ENCODE measurements around the gene UVRAG.
A peak's percentile ranks its signal among the peaks of the same experiment; 100 is the strongest.

The UVRAG gene

GRCh38 chr11:75802021-75802912, 12.7 kb upstream of the UVRAG start:
- Histone ChIP-seq H3K4me3 (no peak overlapping the region), H3K27ac (peak overlapping the region in 15 of 21 experiments; percentile 8 to 60 (median 34))

- Histone ChIP-seq H3K4me3 (no peak overlapping the region), H3K27ac (peak overlapping the region in 8 of 21 experiments; percentile 18 to 42 (median 32))
Measured at GRCh38 chr11:75802913-75803820, 11.8 kb upstream of the UVRAG start.

GRCh38 chr11:75809111-75809510, 5.9 kb upstream of the UVRAG start:
- Histone ChIP-seq H3K27ac (no peak overlapping the region), H3K4me3 (no peak overlapping the region)

GRCh38 chr11:75809991-75810390, 5.0 kb upstream of the UVRAG start:
- Histone ChIP-seq H3K4me3 (no peak overlapping the region), H3K27ac (peak overlapping the region in 1 of 21 experiments; percentile 37)

- Histone ChIP-seq H3K27ac (peak overlapping the region in 2 of 21 experiments; percentile 37 to 45), H3K4me3 (no peak overlapping the region)
Measured at GRCh38 chr11:75810637-75811390, 4.2 kb upstream of the UVRAG start.

- H3K4me3 ChIP-seq: no peak overlapping the region
- H3K27ac ChIP-seq: peak overlapping the region in 1 of 21 experiments; percentile 37
Measured at GRCh38 chr11:75811485-75811884, 3.5 kb upstream of the UVRAG start.

GRCh38 chr11:75812542-75813040, 2.4 kb upstream of the UVRAG start:
- Histone ChIP-seq H3K4me3 (no peak overlapping the region), H3K27ac (peak overlapping the region in 7 of 21 experiments; percentile 6 to 91 (median 26))

- H3K4me3 ChIP-seq: no peak overlapping the region
- peak overlapping the region in 9 of 21 experiments; percentile 6 to 92 (median 26) for H3K27ac ChIP-seq
Measured at GRCh38 chr11:75813124-75813523, 1.9 kb upstream of the UVRAG start.

- H3K27ac ChIP-seq: peak overlapping the region in 17 of 21 experiments; percentile 73 to 97 (median 92)
- peak overlapping the region in 2 of 7 experiments; percentile 92 to 95 for H3K4me3 ChIP-seq
Measured at GRCh38 chr11:75813622-75814039, 1.4 kb upstream of the UVRAG start.

- H3K4me3 ChIP-seq: peak overlapping the region; percentile 58 to 96 (median 92)
- H3K27ac ChIP-seq: peak overlapping the region in 20 of 21 experiments; percentile 57 to 97 (median 92)
Measured at GRCh38 chr11:75814363-75814676, 690 bp upstream of the UVRAG start.

GRCh38 chr11:75815345-75816168, 547 bp downstream of the UVRAG start:
- peak overlapping the region; percentile 58 to 96 (median 92) for H3K4me3 ChIP-seq
- H3K27ac ChIP-seq: peak overlapping the region; percentile 74 to 98 (median 92)

GRCh38 chr11:75816561-75817239, 1.7 kb downstream of the UVRAG start:
- Histone ChIP-seq H3K27ac (peak overlapping the region in 10 of 21 experiments; percentile 18 to 97 (median 89)), H3K4me3 (peak overlapping the region; percentile 58 to 96 (median 92))

- no peak overlapping the region for H3K27ac ChIP-seq
- H3K4me3 ChIP-seq: no peak overlapping the region
Measured at GRCh38 chr11:75820645-75821044, 5.6 kb downstream of the UVRAG start.

- Histone ChIP-seq H3K4me3 (no peak overlapping the region), H3K27ac (no peak overlapping the region)
Measured at GRCh38 chr11:75821202-75821601, 6.2 kb downstream of the UVRAG start.

- H3K4me3 ChIP-seq: no peak overlapping the region
- peak overlapping the region in 3 of 21 experiments; percentile 54 to 82 (median 80) for H3K27ac ChIP-seq
Measured at GRCh38 chr11:75822541-75822940, 7.5 kb downstream of the UVRAG start.

- no peak overlapping the region for H3K4me3 ChIP-seq
- peak overlapping the region in 5 of 21 experiments; percentile 39 to 82 (median 54) for H3K27ac ChIP-seq
Measured at GRCh38 chr11:75823415-75823814, 8.4 kb downstream of the UVRAG start.

GRCh38 chr11:75823946-75824345, 8.9 kb downstream of the UVRAG start:
- H3K27ac ChIP-seq: peak overlapping the region in 5 of 21 experiments; percentile 39 to 82 (median 54)
- no peak overlapping the region for H3K4me3 ChIP-seq
